AML-193 (cell line): Measurements from ENCODE around the gene POLN.
"Not testable (repeated sequence)": the region's sequence is repeated elsewhere in the genome, so short reads cannot be mapped to it uniquely, and the experiment has no call there.

Source experiments
- DNase-seq, 2 experiments: peaks; one replicate each; lab custom pipeline; 2025; lab: John Stamatoyannopoulos, UW

Gene POLN

DNA sequence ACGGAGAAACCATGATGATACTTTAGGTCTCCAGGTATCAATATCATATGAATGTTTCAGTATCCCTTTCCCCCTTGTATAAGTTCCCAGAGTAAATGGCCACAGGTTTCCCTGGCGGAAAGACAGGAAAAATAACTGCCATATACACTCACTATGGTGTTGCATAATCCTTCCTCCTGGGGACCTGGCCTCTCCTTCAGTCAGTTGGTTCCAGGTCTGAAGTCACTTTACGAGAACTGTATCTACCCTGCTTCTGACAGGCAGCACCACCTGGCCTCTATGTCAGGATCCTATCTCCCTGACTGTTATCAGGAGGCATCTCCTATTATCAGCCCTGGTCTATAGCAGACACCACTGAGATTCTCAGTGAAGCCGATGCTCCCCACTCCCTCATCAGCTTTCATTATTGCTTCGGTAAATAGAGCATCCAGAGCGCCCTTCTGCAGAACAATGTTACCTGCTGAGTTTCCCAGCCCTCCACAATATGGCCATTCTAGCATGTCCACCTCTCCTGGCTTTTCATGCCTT lies 22.6 kb downstream of the POLN start:
- DNase-seq = no peak

DNA sequence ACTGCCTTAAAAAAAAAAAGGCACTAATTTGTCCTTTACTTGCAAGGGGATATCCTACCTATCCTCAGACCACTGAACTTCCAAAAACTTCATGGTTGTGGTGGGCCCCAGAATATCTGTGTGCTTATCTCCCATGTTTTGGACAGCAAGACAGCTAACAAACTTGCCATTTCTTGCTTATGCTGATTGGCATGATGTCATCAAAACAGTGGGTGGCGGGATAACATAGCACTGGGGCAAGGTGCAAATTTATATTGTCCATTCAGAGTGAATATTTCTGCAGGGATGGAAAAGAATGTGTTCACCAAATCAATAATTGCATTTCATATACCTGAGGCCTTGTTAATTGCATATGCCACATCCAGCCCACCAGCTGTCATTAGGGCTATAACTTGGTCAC lies 23.5 kb downstream of the POLN start:
- DNase-seq = no peak

- no peak for DNase-seq
These were observed 24.2 kb downstream of the POLN start for GRCh38 chr4:2217726-2218125.

GRCh38 chr4:2212831-2213230 lies 29.1 kb downstream of the POLN start:
- DNase-seq = no peak

DNA sequence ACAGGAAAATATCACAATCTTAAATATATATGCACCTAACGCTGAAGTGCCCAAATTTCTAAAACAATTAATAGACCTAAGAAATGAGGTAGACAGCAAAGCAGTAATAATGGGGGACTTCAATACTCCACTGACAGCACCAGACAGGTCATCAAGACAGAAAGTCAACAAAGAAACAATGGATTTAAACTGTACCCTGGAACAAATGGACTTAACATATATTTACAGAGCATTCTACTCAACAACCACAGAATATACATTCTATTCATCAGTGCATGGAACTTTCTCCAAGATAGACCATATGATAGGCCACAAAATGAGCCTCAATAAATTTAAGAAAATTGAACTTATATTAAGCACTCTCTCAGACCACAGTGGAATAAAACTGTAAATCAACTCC lies 39.1 kb downstream of the POLN start:
- DNase-seq = not testable (repeated sequence)

- DNase-seq = no peak
These were observed 47.4 kb downstream of the POLN start for GRCh38 chr4:2194496-2194895.

DNA sequence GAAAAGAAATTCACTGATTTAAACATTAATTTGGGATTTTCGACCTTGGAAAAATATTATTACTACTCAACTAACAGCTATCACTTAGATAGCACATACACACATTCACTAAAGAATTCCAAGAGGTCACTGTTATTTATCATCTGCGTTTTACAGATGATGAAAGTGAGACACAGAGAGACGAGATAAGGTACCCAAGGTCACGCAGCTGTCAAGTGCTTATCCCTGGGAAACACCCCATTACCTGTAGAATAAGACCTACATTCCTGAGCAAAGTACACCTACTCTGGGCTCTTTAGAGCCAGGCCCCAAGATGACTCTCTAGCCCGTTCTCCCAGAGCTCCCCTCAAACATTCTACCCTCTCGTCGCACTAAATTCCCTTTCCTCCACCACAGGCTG lies 48.6 kb downstream of the POLN start:
- no peak for DNase-seq

DNA sequence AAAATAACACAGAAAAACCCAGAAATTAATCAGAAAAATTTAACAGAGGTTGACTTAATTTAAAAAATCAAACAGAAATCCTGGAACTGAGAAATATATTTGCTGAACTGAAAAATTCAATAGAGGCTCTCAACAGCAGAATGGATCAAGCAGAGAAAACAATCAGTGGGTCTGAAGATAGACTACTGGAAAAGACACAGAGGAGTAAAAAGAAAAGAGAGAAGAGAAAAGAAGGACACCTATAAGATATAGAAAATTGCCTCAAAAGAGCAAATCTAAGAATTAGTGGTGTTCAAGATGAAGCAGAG lies 55.1 kb downstream of the POLN start:
- DNase-seq = no peak

DNA sequence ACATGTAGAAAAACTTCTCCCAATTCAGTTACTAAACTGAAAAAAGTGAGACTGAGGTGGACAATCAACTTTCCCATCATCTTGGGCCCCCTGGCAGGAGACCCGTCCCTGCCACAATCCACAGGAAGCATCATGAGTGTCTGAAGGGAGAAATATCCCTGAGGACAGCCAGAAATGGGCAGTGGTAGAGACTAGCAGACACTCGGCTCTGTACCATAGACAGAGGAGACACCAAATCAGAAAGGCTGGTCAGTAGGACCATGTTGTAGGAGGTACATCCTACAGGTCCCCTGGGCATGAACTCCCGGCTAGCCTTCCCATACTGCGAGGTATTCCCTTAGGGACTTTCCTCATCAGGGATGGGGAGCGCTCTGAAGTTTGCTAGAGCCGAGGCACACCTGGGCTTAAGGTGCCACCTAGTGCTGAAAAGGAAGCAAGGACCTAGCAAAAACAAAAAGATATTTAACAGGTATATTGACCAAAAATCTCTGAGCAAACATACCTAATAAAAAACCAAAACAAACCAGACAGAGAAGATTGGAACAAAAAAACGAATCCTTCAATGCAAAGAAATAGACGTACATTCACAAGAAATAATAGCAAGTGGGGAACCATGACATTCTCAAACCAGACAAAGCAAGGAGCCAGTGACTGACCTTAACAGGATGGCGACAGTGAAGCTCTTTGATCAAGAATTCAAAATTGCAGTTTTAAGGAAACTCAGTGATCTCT lies 55.6 kb downstream of the POLN start:
- DNase-seq = no peak

- DNase-seq = no peak
These were observed 58.5 kb downstream of the POLN start for GRCh38 chr4:2183394-2183793.

GRCh38 chr4:2182994-2183393 lies 58.9 kb downstream of the POLN start:
- peak; percentile 6 to 12 for DNase-seq

DNA sequence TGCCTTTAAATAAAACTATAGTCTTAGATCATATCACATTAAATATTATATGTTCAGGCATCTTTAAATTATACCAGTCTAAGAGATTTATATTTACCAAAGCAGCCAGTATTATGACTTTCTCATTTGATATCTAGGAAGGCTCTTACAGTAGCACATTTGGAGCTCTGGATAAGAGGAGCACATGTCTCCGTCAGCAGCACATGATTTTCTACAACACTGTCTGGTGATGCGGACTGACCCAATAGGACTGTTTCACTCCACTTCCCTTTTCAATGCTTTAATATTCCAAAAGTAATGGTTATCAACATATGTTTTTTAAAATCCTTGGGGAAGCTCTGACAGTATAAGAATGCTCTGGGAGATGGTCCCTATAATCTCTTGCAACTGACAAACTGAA lies 61.5 kb downstream of the POLN start:
- DNase-seq = no peak

- DNase-seq = no peak
These were observed 62.2 kb downstream of the POLN start for GRCh38 chr4:2179717-2180116.

GRCh38 chr4:2178986-2179385 lies 62.9 kb downstream of the POLN start:
- no peak for DNase-seq

GRCh38 chr4:2177443-2178093 lies 64.4 kb downstream of the POLN start:
- no peak for DNase-seq

DNA sequence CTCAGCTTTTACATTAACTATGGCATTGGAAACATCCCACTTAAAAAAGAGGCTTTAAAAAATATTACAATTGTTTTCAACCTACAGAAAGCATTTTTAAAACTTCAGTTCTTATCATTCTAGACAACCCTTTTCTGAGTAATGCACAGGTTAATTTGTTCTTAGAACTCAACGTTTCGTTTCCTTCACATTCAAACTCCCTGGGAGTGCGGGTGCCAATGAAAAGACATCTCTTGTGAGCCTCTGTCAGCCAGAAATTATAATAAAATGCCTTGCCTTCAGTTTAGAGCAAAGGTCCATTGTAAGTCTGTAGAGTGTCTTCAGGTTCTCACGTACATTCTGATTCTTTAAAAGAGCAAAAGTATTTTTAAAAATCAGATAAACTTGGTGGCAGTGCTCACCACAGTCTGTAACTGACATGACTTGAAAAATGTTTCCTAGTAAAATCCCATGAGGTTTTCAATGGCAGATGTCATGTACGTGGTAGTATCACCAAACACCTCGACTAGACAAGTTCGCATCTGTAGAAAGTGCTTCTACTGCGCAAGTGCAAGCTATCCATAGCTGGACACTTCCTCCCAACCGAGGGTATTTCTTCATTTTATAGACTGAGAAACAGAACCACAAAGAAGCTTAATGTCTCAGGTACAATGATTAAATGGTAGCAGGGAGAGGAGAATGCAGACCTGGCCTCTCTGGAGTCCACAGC lies 65.8 kb downstream of the POLN start:
- no peak for DNase-seq

DNA sequence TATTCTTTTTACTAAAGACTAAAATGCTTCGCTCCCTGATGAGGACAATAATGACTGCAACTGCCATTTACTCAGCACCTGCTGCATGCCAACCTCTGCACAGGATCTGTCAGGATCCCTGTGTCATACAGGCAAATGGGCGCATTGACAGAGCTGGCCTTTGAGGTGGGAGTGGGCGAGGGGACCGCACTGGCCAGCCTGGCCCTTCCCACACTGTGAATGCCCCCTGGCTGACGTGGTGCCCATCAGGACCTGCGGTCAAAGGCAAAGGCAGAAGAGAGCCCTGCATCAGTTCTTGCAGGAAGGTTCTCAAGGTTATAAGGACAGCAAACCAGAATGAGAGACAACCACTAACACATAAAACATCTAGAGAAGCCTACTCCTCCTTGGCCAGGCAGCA lies 67.9 kb downstream of the POLN start:
- no peak for DNase-seq

DNA sequence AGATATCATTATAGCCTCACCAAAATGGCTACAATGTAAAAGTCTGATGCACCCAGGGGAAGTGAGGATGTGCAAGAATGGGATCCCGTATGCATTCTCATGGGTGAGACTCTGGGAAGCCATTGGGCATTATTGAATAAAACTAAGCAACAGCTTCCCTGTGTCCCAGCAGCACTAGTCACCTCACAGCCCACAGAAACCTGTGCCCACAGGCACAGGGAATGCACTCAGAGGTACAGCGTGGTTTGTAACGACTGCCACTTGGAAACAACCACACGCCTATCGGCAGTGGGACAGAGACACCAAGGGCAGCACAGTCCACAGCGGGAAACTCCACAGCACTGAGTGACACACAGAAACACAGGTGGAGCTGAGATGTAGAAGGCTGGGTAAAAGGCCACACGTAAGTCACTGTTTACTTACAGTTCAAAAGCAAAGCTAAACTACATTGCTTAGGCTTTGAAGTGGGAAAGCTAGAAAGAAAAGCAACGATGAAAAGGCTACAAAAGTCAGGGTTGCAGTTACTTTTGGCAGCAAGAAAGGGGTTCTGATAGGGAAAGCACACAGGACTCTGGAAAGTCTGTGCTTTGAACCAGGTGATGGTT lies 69.2 kb downstream of the POLN start:
- DNase-seq = no peak

GRCh38 chr4:2172161-2172560 lies 69.8 kb downstream of the POLN start:
- no peak for DNase-seq

DNA sequence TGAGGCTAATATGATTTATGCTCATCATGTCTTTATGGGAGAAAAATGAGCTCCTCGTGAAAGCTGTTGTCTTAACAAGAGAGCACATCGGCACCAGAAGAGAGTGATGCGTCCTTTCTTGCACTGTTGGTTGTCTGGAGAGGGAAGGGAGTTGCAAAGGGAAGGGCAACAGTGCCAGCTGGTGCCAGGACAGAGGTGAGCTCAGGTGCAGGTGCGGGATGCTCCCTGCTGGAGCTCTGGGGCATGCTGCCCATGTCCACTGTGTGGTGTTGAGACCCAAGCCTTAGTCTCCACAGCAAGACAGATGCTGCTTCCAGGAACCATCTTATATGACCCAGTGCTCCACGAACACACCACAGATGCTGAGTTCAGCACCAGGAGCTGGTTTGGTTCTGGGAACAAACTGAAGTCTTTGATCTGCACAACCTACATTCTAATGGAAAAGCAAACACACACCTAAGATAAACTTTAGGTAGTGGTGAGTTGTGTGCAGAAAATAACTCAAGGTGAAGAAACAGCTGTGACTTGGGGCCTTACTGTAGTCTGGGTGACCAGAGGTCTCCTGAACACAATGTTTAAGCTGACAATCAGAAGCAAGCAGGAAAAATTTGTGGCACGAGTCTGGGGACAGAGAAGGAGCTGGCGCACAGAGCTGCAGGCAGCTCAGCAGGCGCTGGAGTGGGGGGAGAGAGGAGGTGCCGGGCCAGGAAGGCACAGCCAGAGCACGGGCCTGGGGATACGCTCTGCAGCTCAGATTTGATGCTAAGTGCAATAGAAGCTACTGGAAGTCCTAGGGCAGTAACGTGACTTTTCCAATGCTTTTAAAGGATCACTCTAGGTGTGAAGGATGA lies 73.2 kb downstream of the POLN start:
- DNase-seq = no peak

GRCh38 chr4:2166253-2166652 lies 75.7 kb downstream of the POLN start:
- DNase-seq = no peak

DNA sequence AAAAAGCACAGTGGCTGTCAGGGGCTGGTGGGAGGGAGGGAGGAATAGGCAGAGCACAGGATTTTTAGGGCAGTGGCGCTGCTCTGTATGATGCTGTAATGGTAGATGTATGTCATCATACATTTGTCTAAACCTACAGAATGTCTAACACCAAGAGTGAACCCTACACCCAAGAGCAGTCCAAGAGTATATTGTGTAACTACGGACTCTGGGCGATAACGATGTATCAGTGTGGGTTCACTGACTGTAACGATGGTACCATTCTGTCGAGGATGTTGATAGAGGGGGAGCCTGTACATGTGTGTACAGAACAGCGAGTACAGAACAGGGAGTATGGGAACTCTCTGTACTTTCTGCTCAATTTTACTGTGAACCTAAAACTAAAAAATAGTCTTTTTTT lies 76.5 kb downstream of the POLN start:
- DNase-seq = no peak
